ENCODE measurements around the gene ENTPD2. TPM values are rescaled to one million over a fixed set of nuclear protein-coding genes. Genes with fewer than 3 reads are reported as not detected.

Gene ENTPD2
- total RNA-seq, 1 donor from 2014 or later: 0.46 TPM

GRCh38 chr9:137016436-137016835 lies 37.4 kb downstream of the ENTPD2 start:
- Mint-ChIP-seq H3K4me1 (ENCODE audit: unreplicated experiment) (no peaks in the 10 kb centered on the region), H3K27me3 (ENCODE audit: unreplicated experiment) (no peaks in the 10 kb centered on the region), H3K9me3 (ENCODE audit: unreplicated experiment) (no peaks in the 10 kb centered on the region), H3K4me3 (ENCODE audit: unreplicated experiment) (no peak overlapping the region), H3K36me3 (ENCODE audit: unreplicated experiment) (peaks cover 5% of the 10 kb centered on the region), H3K27ac (ENCODE audit: unreplicated experiment) (no peak overlapping the region)
- DNase-seq (ENCODE audit: extremely low spot score, unreplicated experiment): no peak
- TF ChIP-seq, protein P1, sequence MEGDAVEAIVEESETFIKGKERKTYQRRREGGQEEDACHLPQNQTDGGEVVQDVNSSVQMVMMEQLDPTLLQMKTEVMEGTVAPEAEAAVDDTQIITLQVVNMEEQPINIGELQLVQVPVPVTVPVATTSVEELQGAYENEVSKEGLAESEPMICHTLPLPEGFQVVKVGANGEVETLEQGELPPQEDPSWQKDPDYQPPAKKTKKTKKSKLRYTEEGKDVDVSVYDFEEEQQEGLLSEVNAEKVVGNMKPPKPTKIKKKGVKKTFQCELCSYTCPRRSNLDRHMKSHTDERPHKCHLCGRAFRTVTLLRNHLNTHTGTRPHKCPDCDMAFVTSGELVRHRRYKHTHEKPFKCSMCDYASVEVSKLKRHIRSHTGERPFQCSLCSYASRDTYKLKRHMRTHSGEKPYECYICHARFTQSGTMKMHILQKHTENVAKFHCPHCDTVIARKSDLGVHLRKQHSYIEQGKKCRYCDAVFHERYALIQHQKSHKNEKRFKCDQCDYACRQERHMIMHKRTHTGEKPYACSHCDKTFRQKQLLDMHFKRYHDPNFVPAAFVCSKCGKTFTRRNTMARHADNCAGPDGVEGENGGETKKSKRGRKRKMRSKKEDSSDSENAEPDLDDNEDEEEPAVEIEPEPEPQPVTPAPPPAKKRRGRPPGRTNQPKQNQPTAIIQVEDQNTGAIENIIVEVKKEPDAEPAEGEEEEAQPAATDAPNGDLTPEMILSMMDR (IDR thresholded peaks at IDR 0.05): no peak

DNA sequence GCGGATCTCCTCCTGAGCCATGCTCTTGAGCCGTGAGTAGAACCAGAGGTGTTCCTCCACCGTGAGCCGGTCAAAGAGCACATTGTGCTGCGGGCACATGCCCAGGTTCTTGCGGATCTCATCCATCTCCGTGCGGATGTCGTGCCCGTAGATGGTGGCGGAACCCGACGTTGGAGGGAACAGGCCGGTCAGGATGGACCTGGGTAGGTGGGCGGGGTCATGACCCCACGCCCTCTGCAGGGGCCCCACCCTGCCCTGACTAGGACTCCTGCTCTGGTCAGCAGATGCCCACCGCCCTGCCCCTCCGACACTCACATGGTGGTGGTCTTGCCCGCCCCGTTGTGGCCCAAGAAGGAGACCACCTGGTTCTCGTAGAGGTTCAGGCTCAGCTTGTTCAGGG lies 37.9 kb downstream of the ENTPD2 start:
- TF ChIP-seq, protein P1 (IDR thresholded peaks at IDR 0.05): no peak
- H3K27me3 Mint-ChIP-seq (ENCODE audit: unreplicated experiment): no peaks in the 10 kb centered on the region
- no peak overlapping the region for H3K4me3 Mint-ChIP-seq (ENCODE audit: unreplicated experiment)
- no peak overlapping the region for H3K27ac Mint-ChIP-seq (ENCODE audit: unreplicated experiment)
- H3K4me1 Mint-ChIP-seq (ENCODE audit: unreplicated experiment): no peaks in the 10 kb centered on the region
- H3K36me3 Mint-ChIP-seq (ENCODE audit: unreplicated experiment): peaks cover 5% of the 10 kb centered on the region
- no peak for DNase-seq (ENCODE audit: extremely low spot score, unreplicated experiment)
- H3K9me3 Mint-ChIP-seq (ENCODE audit: unreplicated experiment): no peaks in the 10 kb centered on the region

GRCh38 chr9:137015540-137015930 lies 38.3 kb downstream of the ENTPD2 start:
- peaks cover 5% of the 10 kb centered on the region for H3K36me3 Mint-ChIP-seq (ENCODE audit: unreplicated experiment)
- H3K27me3 Mint-ChIP-seq (ENCODE audit: unreplicated experiment): no peaks in the 10 kb centered on the region
- no peaks in the 10 kb centered on the region for H3K9me3 Mint-ChIP-seq (ENCODE audit: unreplicated experiment)
- TF ChIP-seq, protein P1 (IDR thresholded peaks at IDR 0.05): no peak
- no peak overlapping the region for H3K4me3 Mint-ChIP-seq (ENCODE audit: unreplicated experiment)
- DNase-seq (ENCODE audit: extremely low spot score, unreplicated experiment): no peak
- H3K27ac Mint-ChIP-seq (ENCODE audit: unreplicated experiment): no peak overlapping the region
- H3K4me1 Mint-ChIP-seq (ENCODE audit: unreplicated experiment): no peaks in the 10 kb centered on the region

- peaks cover 5% of the 10 kb centered on the region for H3K36me3 Mint-ChIP-seq (ENCODE audit: unreplicated experiment)
- H3K4me1 Mint-ChIP-seq (ENCODE audit: unreplicated experiment): no peaks in the 10 kb centered on the region
- TF ChIP-seq, protein P1 (IDR thresholded peaks at IDR 0.05): no peak
- H3K27ac Mint-ChIP-seq (ENCODE audit: unreplicated experiment): no peak overlapping the region
- no peaks in the 10 kb centered on the region for H3K9me3 Mint-ChIP-seq (ENCODE audit: unreplicated experiment)
- H3K4me3 Mint-ChIP-seq (ENCODE audit: unreplicated experiment): no peak overlapping the region
- no peaks in the 10 kb centered on the region for H3K27me3 Mint-ChIP-seq (ENCODE audit: unreplicated experiment)
- no peak for DNase-seq (ENCODE audit: extremely low spot score, unreplicated experiment)
Observed at GRCh38 chr9:137014776-137015539, 38.9 kb downstream of the ENTPD2 start.

- no peak overlapping the region for H3K27ac Mint-ChIP-seq (ENCODE audit: unreplicated experiment)
- H3K4me3 Mint-ChIP-seq (ENCODE audit: unreplicated experiment): no peak overlapping the region
- H3K4me1 Mint-ChIP-seq (ENCODE audit: unreplicated experiment): no peaks in the 10 kb centered on the region
- H3K9me3 Mint-ChIP-seq (ENCODE audit: unreplicated experiment): no peaks in the 10 kb centered on the region
- peaks cover 3% of the 10 kb centered on the region for H3K36me3 Mint-ChIP-seq (ENCODE audit: unreplicated experiment)
- H3K27me3 Mint-ChIP-seq (ENCODE audit: unreplicated experiment): no peaks in the 10 kb centered on the region
- DNase-seq (ENCODE audit: extremely low spot score, unreplicated experiment): no peak
- TF ChIP-seq, protein P1 (IDR thresholded peaks at IDR 0.05): no peak
Observed at GRCh38 chr9:137014166-137014565, 39.7 kb downstream of the ENTPD2 start.

All from osteocyte (in vitro differentiated cells).